Measurements from ENCODE around the gene UTS2B.
A peak's percentile ranks its signal among the peaks of the same experiment; 100 is the strongest.

The UTS2B gene

DNA sequence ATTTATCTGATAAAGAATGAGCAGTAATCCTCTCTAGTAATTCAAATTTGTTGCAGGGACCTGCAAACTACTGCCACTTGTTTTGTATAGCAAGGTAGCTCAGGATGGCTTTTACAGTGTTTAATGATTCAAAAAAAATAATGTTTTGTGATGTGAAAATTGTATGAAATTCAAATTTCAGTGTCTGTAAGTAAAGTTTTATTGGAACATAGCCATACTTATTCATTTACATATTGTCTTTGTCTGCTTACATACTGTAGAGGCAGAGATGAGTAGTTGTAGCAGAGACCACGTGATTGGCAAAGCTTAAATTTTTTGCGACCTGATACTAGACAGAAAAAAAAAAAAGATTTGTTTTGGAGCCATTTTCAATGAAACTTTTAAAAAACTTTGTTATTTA lies 6.5 kb upstream of the UTS2B start:
- no peak overlapping the region for H3K4me3 ChIP-seq (ENCODE audit: low read length)
- TF ChIP-seq, protein P1, sequence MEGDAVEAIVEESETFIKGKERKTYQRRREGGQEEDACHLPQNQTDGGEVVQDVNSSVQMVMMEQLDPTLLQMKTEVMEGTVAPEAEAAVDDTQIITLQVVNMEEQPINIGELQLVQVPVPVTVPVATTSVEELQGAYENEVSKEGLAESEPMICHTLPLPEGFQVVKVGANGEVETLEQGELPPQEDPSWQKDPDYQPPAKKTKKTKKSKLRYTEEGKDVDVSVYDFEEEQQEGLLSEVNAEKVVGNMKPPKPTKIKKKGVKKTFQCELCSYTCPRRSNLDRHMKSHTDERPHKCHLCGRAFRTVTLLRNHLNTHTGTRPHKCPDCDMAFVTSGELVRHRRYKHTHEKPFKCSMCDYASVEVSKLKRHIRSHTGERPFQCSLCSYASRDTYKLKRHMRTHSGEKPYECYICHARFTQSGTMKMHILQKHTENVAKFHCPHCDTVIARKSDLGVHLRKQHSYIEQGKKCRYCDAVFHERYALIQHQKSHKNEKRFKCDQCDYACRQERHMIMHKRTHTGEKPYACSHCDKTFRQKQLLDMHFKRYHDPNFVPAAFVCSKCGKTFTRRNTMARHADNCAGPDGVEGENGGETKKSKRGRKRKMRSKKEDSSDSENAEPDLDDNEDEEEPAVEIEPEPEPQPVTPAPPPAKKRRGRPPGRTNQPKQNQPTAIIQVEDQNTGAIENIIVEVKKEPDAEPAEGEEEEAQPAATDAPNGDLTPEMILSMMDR (conservative IDR thresholded peaks at IDR 0.05; ENCODE audit: low read depth, low read length): no peak
- DNase-seq (ENCODE audit: low read depth): no peak

- no peak for DNase-seq (ENCODE audit: low read depth)
- H3K4me3 ChIP-seq (ENCODE audit: low read length): no peak overlapping the region
- TF ChIP-seq, protein P1 (conservative IDR thresholded peaks at IDR 0.05; ENCODE audit: low read depth, low read length): no peak
Observed at GRCh38 chr3:191334346-191334893, 4.1 kb upstream of the UTS2B start.

DNA sequence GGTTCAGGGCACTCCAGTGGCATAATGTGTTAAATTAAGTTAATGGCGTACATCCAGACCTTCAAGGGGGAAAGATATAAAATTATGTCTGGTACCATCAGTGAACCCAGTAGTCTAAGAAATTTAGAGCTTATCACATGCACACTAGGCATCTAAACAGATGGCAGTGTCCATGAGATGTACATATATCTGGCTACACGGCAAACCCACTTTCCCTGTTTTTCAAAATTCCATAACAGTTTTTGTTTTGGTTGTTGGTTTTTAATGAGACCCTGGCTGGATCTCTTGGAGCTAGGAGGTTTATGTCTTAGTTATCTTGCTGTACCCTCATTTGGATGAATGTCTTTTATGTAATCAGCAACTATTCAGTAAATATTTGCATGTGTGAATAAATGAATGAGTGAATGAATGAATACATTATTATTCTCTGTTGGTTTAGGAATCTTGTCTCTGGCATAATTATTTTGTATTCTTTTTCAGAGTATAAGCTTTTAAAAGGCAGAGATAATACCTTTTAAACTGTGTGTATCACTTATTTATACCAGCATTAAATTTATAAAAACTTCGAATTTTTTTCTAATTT lies 3.1 kb upstream of the UTS2B start:
- no peak for DNase-seq (ENCODE audit: low read depth)
- TF ChIP-seq, protein P1 (conservative IDR thresholded peaks at IDR 0.05; ENCODE audit: low read depth, low read length): no peak
- no peak overlapping the region for H3K4me3 ChIP-seq (ENCODE audit: low read length)

DNA sequence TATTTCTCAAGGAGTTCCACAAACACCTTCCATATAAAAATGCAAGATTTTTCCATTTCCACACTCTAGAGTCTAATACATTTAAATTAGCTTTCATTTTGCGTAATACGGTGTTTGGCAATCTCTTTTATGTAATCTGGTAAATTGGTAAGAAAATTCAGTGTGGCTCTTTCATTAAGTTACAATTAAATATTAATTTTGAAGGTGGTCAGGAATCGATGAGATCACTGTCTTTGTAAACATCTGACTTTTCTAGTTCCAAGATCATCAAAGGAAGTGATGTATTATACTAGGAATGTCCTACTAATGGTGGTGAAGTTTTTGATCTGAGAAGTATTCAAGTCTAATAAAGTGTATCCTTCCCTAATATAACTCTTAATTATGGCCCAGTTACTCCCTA lies 1.1 kb upstream of the UTS2B start:
- TF ChIP-seq, protein P1 (conservative IDR thresholded peaks at IDR 0.05; ENCODE audit: low read depth, low read length): no peak
- DNase-seq (ENCODE audit: low read depth): no peak
- H3K4me3 ChIP-seq (ENCODE audit: low read length): peak overlapping the region; percentile 77

DNA sequence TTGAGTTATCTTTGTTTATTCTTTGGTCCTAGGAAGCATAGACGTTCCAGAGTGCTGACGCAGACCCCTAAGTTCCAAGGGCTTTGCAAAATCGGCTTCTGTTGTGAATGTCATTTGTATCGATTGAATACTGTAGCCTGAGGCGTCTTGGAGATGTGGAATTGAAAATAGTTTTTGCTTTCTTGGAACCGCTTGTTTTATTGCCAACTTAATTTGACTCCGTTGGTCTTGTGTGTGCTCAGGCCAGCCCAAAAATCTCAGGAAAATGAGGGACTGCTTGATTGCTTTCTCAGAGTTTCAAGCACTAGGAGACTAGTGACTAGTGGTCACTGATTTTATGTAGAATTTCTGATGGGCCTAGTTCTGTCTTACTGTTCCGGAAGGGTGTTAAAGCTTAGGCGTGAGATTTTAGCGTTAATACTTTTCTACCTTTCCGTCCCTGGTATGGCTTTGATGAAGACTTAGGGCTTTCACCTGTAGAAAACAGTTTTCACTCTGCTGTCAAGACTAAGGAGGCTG lies 263 bp upstream of the UTS2B start:
- TF ChIP-seq, protein P1 (conservative IDR thresholded peaks at IDR 0.05; ENCODE audit: low read depth, low read length): no peak
- no peak for DNase-seq (ENCODE audit: low read depth)
- H3K4me3 ChIP-seq (ENCODE audit: low read length): peak overlapping the region; percentile 77

- DNase-seq (ENCODE audit: low read depth): no peak
- peak within 1 kb of the TSS; percentile 77 for H3K4me3 ChIP-seq (ENCODE audit: low read length)
- TF ChIP-seq, protein P1 (conservative IDR thresholded peaks at IDR 0.05; ENCODE audit: low read depth, low read length): no peak
Observed at GRCh38 chr3:191328962-191329653, 1.2 kb downstream of the UTS2B start, which contains the start of gene CCDC50. Gene CCDC50 (plus strand): TSS chr3:191329394. CDS start chr3:191329675, 281 bp downstream.

All from retinal pigment epithelial cell (primary cell).